ENCODE results near the gene SCARB1.
A peak's percentile ranks its signal among the peaks of the same experiment; 100 is the strongest.

The SCARB1 gene

DNA sequence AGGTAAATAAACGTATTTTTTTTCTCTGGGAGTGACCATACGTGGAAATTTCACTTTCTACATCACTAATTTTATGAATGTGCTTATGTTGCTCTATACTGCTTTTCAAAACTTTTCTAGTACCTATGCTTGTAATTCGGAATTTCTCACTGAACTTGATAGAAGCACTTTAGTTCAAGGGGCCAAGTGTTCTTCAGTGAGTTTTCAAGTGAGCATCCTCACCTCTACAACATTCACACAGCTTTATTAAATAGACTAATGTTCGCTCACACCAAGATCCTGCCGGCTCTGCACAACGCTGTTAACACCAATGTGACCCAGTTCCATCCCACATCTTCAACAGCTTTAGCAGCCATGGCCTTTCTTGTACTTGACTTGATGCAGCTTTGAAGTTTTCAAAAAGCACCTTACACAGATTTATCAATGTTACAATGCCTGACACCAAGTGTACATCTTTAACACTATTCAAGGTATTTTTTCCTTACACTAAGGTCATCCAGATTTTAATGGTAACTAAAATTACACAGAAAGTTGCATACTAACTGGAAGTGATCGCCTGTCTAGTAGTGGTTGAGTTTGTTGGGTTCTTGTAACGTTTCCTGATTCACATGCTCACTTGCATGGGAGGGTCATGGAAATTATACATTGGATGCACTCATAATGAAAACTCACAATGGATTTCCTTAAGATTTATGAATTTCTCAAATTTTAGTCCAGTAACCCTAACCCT is 46.3 kb upstream of the SCARB1 start:
- TF ChIP-seq GABPA (IDR thresholded peaks at IDR 0.05; ENCODE audit: low read depth) (no peak), CTCF (IDR thresholded peaks at IDR 0.05; ENCODE audit: insufficient read depth, low read length) (no peak), SPI1 (IDR thresholded peaks at IDR 0.05; ENCODE audit: borderline replicate concordance, low read depth) (no peak), POLR2AphosphoS5 (IDR thresholded peaks at IDR 0.05; ENCODE audit: low read depth) (no peak; the same call in 1 of the 2 replicates)
- TF ChIP-seq, protein P1, sequence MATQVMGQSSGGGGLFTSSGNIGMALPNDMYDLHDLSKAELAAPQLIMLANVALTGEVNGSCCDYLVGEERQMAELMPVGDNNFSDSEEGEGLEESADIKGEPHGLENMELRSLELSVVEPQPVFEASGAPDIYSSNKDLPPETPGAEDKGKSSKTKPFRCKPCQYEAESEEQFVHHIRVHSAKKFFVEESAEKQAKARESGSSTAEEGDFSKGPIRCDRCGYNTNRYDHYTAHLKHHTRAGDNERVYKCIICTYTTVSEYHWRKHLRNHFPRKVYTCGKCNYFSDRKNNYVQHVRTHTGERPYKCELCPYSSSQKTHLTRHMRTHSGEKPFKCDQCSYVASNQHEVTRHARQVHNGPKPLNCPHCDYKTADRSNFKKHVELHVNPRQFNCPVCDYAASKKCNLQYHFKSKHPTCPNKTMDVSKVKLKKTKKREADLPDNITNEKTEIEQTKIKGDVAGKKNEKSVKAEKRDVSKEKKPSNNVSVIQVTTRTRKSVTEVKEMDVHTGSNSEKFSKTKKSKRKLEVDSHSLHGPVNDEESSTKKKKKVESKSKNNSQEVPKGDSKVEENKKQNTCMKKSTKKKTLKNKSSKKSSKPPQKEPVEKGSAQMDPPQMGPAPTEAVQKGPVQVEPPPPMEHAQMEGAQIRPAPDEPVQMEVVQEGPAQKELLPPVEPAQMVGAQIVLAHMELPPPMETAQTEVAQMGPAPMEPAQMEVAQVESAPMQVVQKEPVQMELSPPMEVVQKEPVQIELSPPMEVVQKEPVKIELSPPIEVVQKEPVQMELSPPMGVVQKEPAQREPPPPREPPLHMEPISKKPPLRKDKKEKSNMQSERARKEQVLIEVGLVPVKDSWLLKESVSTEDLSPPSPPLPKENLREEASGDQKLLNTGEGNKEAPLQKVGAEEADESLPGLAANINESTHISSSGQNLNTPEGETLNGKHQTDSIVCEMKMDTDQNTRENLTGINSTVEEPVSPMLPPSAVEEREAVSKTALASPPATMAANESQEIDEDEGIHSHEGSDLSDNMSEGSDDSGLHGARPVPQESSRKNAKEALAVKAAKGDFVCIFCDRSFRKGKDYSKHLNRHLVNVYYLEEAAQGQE (IDR thresholded peaks at IDR 0.05; ENCODE audit: insufficient replicate concordance, low read depth), result no peak
- no peak for DNase-seq (ENCODE audit: low read depth in 1 of 2, low spot score in 1 of 2)
- no peaks in the 10 kb centered on the region for H3K27me3 ChIP-seq (ENCODE audit: insufficient read depth, poor library complexity, severe bottlenecking)
- H3K4me3 ChIP-seq (replicated peaks; ENCODE audit: insufficient read depth, low read length), result no peak overlapping the region
- H3K27ac ChIP-seq (replicated peaks), result no peak overlapping the region

GRCh38 chr12:124906606-124907261 is 43.1 kb upstream of the SCARB1 start:
- DNase-seq (ENCODE audit: low read depth in 1 of 2, low spot score in 1 of 2), result peak in 1 of 2 experiments; percentile 91
- Histone ChIP-seq H3K4me3 (replicated peaks; ENCODE audit: insufficient read depth, low read length) (no peak overlapping the region), H3K27ac (replicated peaks) (no peak overlapping the region), H3K27me3 (ENCODE audit: insufficient read depth, poor library complexity, severe bottlenecking) (no peaks in the 10 kb centered on the region)
- TF ChIP-seq POLR2AphosphoS5 (IDR thresholded peaks at IDR 0.05; ENCODE audit: low read depth) (no peak), SPI1 (IDR thresholded peaks at IDR 0.05; ENCODE audit: borderline replicate concordance, low read depth) (no peak), GABPA (IDR thresholded peaks at IDR 0.05; ENCODE audit: low read depth) (no peak), CTCF (IDR thresholded peaks at IDR 0.05; ENCODE audit: insufficient read depth, low read length) (peak; percentile 97)
- TF ChIP-seq, protein P1 (IDR thresholded peaks at IDR 0.05; ENCODE audit: insufficient replicate concordance, low read depth), result no peak

DNA sequence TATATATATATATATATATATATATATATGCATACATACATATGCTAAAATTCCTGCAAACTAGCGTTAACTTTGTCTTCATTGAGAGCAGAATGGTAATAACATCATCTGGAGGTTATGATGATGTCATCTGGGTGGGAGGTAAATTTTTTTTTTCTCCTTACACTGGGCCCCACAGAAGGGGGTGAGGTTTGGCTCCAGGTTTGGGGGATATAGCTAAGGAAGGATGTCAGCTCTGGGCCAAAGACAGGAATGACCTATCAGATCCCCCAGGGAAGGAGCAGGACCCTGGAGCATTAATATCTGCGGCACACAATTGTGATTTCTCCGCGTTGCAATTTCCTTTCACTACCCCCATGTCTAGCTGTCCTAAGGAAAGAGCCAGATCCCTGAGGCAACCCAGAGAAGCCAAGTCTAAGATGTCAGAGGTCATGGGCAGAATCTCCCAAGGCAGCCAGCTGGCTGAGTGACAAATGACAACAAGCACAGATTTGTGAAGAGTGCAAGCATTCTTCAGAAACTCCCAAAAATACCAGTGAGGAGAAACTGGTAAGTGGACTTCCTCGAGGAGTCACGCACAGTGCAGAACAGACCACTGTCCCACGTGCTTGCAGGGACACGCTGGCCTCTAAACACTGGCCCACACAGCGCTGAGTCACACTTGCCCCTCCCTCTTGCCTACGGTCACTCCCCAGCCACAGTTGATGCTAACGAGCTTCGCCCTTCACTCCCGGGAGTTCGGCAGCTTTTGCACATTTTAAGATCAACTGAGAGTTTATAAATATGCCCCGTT is 40.8 kb upstream of the SCARB1 start:
- no peak overlapping the region for H3K27ac ChIP-seq (replicated peaks)
- peak in 1 of 2 experiments; percentile 28 for DNase-seq (ENCODE audit: low read depth in 1 of 2, low spot score in 1 of 2)
- no peak overlapping the region for H3K4me3 ChIP-seq (replicated peaks; ENCODE audit: insufficient read depth, low read length)
- H3K27me3 ChIP-seq (ENCODE audit: insufficient read depth, poor library complexity, severe bottlenecking), result no peaks in the 10 kb centered on the region
- TF ChIP-seq CTCF (IDR thresholded peaks at IDR 0.05; ENCODE audit: insufficient read depth, low read length) (no peak), GABPA (IDR thresholded peaks at IDR 0.05; ENCODE audit: low read depth) (no peak)
- TF ChIP-seq, protein P1 (IDR thresholded peaks at IDR 0.05; ENCODE audit: insufficient replicate concordance, low read depth), result no peak

Measured in HL-60 (cell line).